AG09309 (cell line): ENCODE results near the gene LY86.

Experiments
- DNase-seq: peaks from one replicate; pipeline ENCODE4 v3.0.0-alpha.2; 2010; ENCODE audit warnings: low read depth
- H3K4me3 ChIP-seq: 2 replicates; pipeline ENCODE4 v1.5.1; 2011; ENCODE audit warnings: mild to moderate bottlenecking, low read depth, low read length, moderate library complexity; ENCODE audit not compliant: control insufficient read depth
- TF ChIP-seq, protein P1 (sequence below): IDR thresholded peaks from 2 replicates; pipeline ENCODE4 v1.5.1; 2011; ENCODE audit warnings: mild to moderate bottlenecking, low read depth, low read length, inconsistent platforms; ENCODE audit not compliant: insufficient read depth, control insufficient read depth; ENCODE audit errors: missing control alignments

The LY86 gene

DNA sequence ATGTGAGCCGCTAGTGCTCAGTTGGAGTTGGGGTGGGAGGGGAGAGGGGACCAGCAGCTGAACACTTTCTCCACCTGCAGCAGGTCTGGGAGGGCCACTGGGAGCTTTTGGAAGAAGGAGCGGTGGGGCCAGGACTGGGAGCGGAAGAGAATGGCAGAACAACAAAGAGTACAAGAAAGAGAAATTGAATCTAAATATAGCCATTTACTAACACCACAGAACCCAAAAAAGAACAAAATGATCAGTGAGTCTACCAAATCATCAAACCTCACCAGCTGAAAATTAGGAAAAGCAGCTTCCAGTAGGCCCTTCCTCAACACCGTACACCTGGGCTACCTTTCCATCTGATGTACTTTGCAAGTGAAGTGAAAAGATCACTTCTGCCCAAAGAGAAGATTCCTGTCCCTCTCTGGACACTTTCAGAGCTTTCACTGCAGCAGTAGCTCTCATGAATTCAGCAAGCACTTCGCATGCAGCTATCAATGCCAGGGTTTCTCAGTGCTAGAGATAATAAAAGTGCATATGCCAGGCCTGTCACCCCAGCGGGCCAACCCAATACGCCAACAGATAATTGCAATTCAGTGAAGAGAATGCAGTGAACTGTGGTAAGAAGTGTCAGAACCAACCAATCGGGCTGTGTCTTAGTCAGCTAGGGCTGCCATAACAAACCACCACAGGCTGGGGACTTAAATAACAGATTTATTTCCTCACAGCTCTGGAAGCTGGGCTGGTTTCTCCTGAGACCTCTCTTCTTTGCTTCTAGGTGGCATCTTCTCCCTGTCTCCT, 597 bp downstream of the LY86 start:
- no peak overlapping the region for H3K4me3 ChIP-seq
- DNase-seq: no peak
- TF ChIP-seq, protein P1, sequence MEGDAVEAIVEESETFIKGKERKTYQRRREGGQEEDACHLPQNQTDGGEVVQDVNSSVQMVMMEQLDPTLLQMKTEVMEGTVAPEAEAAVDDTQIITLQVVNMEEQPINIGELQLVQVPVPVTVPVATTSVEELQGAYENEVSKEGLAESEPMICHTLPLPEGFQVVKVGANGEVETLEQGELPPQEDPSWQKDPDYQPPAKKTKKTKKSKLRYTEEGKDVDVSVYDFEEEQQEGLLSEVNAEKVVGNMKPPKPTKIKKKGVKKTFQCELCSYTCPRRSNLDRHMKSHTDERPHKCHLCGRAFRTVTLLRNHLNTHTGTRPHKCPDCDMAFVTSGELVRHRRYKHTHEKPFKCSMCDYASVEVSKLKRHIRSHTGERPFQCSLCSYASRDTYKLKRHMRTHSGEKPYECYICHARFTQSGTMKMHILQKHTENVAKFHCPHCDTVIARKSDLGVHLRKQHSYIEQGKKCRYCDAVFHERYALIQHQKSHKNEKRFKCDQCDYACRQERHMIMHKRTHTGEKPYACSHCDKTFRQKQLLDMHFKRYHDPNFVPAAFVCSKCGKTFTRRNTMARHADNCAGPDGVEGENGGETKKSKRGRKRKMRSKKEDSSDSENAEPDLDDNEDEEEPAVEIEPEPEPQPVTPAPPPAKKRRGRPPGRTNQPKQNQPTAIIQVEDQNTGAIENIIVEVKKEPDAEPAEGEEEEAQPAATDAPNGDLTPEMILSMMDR: no peak

DNA sequence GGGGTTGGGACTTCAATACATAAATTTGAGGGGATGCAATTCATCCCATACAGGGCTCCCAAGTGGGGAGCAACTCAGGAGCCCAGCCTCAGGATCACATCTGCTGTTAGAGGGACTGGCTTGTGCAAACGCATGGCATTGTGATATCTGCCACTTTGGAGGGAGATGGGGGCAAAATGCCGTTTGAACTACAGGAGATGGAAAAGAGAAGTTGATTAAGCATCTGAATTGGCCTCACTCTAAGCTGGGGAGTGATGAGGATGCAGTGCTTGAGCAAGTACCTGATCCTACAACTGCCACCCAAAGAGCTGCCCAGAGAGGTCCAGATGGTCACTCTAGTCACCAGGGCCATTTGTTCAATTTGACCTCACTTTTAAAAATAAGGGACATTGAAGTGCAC, 2.0 kb downstream of the LY86 start:
- H3K4me3 ChIP-seq: no peak overlapping the region
- TF ChIP-seq, protein P1: no peak
- DNase-seq: no peak

DNA sequence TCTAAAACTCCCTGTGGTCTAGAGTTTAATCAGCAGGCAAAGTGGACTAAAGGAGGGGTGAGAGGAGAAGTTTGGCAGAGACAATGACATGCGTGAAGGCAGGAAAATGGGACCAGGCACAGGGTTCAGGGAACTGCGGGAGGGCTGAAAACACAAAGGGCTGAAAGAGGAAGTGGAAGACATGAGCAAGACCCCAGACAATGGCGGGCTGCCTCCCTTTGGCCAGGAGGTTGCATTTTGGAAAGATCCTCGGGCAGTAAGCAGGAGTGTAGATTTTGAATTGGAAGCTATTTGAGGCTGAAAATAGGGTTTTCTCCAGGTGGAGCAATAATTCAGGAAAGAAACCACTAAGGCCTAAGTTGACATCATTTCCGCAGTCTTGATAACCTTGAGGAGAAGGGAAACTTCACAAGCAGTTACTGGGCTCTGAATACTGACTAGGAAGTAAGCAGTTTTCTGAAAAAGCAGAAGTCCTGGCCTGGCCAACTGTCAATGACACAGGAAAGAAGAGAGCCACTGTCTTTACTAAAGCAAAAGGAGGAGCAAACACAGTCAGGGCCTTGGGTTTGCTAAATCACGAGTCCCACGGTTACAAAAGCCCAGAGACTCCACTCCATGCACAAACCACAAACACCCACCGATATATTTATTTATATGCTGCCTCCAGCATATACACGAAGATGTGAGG, 3.4 kb downstream of the LY86 start:
- H3K4me3 ChIP-seq: no peak overlapping the region
- TF ChIP-seq, protein P1: no peak
- no peak for DNase-seq

DNA sequence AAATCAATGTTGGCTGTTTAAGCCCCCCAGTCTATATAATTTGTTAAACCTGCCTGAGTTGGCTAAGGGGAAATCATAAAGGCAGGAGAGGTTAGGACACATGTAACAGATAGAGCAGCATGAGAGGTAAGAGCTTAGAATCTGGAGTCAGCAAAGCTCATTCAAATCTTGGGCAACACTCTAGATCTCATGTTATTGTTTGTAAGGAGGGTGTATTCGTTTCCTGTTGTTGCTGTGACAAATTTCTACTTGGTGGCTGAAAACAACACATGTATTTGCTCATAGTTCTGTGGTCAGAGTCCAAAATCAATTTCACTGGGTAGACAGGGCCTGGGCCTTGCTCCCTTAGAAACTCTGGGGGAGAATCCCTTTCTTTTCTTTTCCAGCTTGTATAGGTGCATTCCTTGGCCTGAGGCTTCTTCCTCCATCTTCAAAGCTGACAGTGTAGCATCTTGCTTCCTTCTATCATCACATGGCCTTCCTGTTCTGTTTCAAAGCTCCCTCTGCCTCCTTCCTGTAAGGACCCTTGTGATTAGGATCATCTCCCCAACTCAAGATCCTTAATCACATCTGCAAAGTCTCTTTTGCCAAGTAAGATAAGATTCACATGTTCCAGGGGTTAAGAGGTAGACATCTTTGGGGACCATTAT, 4.4 kb downstream of the LY86 start:
- DNase-seq: no peak
- H3K4me3 ChIP-seq: no peak overlapping the region
- TF ChIP-seq, protein P1: no peak

DNA sequence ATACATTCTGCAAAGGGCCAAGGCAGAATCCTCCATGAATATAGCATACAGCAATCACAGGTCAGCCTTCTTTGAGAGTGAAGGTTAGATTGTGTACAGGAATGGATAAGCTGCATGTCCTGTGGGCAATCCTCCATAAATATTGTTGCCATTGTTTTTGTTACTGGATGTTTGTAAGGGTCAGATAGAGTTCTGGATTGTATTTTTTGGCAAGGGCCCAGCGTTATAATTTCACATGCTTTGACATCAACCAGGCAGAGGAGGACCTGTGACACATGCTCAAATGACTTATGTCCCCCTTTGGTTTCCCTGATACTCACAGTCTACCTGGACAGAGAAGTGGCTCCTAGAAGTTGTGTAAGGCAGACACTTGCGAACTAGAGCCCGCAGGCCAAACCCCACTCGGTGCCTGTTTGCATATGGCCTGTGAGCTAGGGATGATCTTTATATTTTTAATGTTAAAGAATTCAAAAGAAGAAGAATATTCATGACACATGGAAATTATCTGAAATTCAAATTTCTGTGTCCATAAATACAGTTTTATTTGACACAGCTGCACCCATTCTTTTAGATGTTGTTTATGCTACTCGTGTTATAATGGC, 5.4 kb downstream of the LY86 start:
- no peak for DNase-seq
- TF ChIP-seq, protein P1: no peak
- H3K4me3 ChIP-seq: no peak overlapping the region

DNA sequence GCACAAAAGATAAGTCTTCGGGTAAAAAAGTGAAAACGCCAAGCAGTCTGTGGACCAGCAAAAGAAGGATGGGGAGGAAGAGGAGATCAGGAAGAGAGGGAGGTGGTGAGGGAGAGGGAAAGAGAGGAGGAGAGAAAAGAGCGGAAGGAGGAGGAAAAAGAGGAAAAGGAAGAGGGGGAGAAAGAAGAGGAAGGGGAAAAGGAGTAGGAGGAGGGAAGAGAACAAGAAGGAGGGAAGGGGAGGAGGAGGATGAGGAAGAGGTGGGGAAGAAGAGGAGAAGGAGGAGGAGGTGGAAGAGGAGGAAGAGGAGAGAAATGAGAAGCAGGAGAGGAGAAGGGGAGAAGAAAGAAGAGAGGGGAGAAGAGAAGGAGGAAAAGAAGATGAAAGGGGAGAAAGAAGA, 6.5 kb downstream of the LY86 start:
- TF ChIP-seq, protein P1: no peak
- H3K4me3 ChIP-seq: no peak overlapping the region

More for the DNA sequence above, 6.5 kb downstream of the LY86 start:
- no peak for DNase-seq
